Measurements from ENCODE around the gene DAND5. TPM values are rescaled to one million over a fixed set of nuclear protein-coding genes. Genes with fewer than 3 reads are reported as not detected.
"Not testable (repeated sequence)": the region's sequence is repeated elsewhere in the genome, so short reads cannot be mapped to it uniquely, and the experiment has no call there.

The DAND5 gene
- polyA plus RNA-seq, 3 donors = 0.11 to 0.15 TPM; not detected in 1

DNA sequence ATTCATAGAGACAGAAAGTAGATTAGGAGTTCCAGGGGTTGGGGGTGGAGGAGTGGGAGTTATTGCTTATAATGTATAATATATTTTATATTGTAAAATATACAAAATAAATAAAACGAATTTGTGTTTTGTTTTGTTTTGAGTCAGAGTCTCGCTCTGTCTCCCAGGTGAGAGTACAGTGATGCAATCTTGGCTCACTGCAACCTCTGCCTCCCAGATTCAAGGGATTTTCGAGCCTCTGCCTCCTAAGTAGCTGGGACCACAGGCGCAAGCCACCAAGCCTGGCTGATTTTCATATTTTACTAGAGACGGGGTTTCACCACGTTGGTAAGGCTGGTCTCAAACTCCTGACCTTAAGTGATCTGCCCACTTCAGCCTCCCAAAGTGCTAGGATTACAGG, 9.9 kb upstream of the DAND5 start:
- DNase-seq (ENCODE audit: low read depth in 3 of 3, low spot score in 2 of 3) = no peak

DNA sequence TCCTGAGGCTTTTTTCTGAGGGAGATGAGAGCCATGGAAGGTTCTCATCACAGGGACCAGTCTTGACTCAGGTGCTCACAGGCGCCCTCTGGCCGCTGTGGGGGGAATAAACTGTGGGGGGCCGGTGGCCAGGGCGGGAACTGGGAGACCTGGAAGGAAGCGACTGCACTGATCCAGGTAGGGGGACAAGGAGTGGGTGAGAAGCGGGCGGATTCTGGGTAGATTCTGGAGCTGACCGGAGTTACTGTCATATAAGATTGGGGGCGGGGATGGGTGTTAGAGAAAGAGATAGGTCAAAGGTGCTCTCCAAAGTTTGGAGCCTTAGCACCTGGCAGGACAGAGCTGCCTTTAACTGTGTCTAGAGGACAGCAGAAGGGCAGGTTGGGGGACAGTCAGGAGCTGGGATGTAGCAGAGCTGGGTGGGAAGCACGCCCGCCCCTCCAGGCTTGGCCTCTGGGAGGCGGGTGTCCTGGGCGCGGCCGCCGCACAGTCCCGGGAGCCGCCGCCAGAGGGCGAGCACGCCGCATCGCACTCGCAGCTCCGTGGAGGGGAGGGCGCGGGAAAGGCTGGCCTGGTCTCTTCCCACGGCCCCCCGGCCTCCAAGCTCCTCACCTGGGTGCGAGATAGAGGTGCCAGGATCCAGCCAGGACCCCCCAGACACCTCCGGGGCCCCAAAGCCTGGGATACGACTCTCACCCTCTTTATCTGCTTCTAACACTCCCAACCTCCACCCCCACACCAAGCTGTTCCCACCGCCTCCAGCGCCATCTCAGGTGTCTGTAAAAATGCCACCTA, 4.2 kb upstream of the DAND5 start:
- DNase-seq (ENCODE audit: low read depth in 3 of 3, low spot score in 2 of 3) = peak in 1 of 3 donors; percentile 51

DNA sequence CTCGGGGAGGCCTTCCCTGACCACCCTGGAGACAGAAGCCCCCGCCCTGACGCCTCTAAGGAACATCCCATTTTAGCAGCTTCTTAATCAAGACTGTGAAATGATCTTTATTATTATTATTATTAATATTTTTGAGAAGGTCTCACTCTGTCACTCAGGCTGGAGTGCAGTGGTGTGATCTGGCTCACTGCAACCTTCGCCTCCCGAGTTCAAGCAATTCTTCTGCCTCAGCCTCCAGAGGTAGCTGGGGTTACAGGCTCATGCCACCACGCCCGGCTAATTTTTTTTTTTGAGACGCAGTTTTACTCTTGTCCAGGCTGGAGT, 3.6 kb upstream of the DAND5 start:
- DNase-seq (ENCODE audit: low read depth in 3 of 3, low spot score in 2 of 3) = no peak

DNA sequence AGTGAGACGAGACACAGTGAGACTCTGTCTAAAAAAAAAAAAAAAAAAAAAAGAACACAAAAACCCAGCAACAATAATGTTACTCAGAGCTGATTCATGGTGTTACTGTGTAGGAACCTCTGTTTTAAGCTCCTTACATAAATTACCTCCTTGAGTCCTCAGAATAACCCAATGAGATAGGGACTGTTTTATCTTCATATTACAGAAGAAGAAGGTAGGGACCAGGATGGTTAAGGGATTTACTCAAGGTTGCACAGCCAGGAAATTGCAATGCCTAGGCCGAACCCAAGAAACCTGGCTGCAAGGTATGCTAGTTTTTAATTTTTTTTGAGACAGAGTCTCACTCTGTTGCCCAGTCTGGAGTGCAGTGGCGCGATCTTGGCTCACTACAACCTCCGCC, 1.5 kb upstream of the DAND5 start:
- DNase-seq (ENCODE audit: low read depth in 3 of 3, low spot score in 2 of 3) = no peak

DNA sequence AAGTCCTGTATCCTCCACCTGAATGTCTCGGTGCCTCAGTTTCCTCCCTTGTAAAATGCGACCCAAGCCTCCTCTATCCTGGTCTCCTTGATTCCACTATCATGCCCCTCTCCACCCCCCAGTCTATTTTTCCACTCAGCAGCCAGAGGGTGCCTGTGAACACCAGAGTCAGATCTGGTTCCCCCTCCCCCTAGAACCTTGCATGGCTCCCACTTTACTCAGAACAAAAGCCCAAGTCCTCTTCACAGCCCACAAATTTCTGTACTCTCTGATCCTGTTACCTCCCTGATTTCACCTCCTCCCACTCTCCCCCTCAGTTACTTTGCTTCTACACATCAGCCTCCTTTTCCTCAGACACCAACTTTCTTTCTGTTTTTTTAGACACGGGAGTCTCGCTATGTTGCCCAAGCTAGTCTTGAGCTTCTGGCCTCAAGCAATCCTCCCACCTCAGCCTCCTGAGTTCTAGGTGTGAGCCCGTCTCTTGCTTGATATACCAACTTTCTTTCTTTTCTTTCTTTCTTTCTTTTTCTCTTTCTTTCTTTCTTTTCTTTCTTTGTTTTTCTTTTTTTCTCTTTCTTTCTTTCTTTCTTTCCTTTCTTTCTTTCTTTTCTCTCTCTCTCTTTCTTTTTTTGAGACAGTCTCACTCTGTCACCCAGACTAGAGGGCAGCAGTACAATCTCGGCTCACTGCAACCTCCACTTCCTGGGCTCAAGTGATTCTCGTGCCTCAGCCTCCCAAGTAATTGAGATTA, 869 bp downstream of the DAND5 start:
- no peak for DNase-seq (ENCODE audit: low read depth in 3 of 3, low spot score in 2 of 3)

DNA sequence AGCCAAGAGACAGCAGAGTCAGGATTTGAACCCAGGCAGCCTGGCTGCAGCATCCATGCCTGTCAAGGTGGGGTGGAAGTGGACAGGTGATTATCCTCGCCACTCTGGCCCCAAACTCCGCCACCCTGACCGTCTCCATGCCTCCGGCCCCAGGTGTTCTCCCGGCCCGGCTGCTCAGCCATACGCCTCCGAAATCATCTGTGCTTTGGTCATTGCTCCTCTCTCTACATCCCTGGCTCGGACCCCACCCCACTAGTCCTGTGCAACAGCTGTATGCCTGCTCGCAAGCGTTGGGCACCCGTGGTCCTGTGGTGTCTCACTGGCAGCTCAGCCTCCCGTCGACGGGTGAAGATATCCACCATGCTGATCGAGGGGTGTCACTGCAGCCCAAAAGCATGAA, 3.9 kb downstream of the DAND5 start:
- DNase-seq (ENCODE audit: low read depth in 3 of 3, low spot score in 2 of 3) = no peak

DNA sequence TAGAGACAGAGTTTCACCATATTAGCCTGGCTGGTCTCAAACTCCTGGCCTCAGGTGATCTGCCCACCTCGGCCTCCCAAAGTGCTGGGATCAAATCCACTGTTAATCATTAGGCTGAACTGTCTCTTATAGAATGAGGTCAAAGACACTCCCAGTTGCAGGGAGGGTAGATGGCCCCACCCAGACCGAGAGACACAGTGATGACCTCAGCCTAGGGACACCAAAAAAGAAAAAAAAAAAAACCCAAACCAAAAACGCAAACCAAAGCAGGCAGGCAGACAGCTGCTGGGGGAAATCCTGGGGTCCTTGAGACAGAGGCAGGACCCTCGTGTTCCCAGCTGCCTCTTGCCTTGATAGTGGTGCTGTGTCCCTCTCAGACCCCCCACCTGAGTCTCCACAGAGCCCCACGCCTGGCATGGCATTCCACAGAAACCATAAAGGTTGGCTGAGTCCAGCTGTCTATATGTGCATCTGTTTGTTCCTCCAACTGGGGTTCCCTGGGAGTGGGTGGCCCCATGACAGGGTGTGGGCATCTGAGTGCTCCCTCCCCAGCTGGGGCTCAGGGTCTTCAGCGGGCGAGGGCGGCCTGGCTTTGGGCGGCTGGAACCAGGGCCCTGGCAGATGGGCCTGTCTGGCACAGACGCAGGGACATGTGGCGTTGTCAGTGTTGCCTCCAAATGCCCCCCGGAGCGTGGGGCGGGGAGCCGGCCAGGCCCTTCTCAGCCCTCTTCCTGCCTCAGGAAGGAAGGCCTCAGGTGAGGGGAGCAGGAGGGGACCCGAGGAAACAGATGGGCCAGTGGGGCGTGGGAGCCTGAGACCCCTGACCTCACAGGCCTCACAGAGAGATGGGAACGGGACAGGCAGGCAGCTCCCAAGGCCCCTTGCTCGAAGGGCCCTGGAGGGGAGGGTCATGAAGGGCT, 5.2 kb downstream of the DAND5 start:
- DNase-seq (ENCODE audit: low read depth in 3 of 3, low spot score in 2 of 3) = no peak

DNA sequence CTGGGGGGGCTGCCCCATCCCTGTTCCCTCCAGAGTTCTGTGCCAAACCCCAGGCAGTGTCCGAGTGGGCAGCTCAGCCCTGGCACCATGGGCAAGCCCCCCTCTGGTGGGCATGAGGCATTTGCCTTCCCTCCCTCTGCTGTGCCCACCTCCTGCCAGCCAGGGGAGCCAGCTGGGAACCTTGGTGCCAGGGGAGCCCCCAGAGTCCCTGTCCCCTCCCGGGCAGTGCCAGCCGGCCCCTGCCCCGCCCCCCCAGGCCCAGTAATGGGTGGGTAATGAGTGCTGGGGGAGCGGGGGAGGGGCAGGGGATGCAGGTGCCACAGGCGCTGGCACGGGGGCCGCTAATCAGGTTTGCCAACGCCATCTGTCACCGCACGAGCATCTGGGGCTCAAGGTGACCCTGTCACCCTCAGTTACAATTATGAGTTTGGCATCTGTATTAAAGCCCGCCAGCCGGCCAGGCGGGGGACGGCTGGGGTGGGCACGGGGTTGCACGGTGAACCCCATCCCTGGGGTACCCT, 5.9 kb downstream of the DAND5 start:
- no peak for DNase-seq (ENCODE audit: low read depth in 3 of 3, low spot score in 2 of 3)

DNA sequence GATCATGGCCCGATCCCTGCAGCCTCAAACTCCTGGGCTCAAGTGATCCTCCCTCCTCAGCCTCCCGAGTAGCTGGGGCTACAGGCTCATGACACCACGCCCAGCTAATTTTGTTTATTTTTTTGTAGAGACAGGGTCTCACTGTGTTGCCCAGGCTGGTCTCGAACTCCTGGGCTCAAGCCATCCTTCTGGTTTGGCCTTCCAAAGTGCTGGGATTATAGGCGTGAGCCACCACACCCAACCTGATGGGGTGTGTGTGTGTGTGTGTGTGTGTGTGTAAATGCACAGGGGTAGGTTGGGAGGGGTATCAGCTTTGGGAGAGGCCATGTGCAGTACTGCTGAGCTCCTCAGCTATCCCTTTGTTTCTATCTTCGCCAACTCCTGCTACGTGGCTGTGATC, 6.7 kb downstream of the DAND5 start:
- not testable (repeated sequence) for DNase-seq (ENCODE audit: low read depth in 3 of 3, low spot score in 2 of 3)

DNA sequence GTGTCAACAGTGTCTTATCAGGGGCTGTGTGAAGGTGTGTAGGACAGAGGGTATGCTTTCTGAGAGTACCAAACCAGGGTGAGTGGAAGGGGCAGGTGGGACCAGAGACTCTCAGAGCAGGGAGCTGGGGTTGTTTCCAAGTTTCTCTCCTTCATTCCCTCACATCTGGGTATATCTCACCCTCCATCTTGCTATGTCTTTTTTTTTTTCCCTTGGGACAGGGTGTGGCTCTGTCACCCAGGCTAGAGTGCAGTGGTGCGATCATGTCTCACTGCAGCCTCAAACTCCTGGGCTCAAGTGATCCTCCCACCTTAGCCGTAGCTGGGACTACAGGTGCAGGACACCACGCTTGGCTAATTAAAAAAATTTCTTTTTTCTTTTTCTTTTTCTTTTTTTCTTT, 10.6 kb downstream of the DAND5 start:
- no peak for DNase-seq (ENCODE audit: low read depth in 3 of 3, low spot score in 2 of 3)

DNA sequence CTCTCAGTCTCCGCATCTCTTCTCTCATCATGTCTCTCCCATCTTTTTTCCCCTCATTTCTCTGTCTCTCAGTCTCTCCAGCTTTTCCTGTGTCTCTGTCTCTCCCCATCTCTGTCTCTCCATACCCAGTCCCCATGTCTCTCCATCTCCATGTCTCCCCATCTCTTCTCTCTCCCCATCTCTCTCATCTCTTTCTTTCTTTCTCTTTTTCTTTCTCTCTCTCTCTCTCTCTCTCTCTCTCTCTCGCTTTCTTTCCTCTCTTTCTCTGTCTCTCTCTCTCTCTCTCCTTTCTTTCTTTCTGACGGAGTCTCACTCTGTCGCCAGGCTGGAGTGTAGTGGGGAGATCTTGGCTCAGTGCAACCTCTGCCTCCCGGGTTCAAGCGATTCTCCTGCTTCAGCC, 13.3 kb downstream of the DAND5 start:
- DNase-seq (ENCODE audit: low read depth in 3 of 3, low spot score in 2 of 3) = no peak

DNA sequence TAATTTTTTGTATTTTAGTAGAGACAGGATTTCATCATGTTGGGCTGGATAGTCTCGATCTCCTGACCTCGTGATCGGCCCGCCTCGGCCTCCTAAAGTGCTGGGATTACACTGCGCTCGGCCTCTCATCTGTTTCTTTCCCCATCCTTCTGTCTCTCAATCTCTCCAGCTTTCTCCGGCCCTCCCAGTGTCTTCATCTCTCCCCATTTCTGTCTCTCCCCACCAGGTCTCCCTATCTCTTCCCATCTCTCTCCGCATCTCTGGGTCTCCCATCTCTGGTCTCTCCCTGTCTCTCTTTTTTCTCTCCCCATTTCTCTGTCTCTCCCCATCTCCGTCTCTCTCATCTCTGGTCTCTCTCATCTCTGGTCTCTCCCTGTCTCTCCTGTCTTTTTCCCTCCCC, 13.7 kb downstream of the DAND5 start:
- no peak for DNase-seq (ENCODE audit: low read depth in 3 of 3, low spot score in 2 of 3)

DNA sequence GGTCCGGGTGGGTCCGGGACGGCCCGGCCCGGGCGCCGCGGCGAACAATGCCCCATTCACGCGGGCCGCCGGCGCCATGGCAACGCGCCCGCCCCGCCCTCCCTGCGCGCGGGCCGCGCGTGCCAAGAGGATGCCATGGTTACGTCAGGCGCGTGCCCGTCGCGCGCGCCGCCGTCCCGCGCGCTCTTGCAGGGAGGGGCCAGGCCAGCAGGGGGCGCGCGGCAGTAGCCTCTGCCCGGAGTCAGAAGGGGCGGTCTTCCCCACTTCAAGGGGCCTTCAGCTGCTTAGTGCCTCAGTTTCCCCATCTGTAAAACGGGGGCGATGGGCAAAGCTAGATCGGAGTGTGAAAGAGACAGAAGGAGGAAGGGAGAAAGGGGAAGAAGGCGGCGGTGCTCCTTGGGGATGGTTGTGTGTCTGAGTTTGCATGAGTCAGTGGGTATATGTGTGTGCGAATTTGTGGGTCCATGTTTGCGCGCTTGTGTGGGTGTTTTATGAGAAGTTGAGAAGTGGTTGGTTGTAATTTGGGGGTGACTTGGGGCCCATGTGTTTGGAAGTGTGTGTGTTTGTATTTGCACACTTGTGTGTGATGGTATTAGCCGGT, 14.3 kb downstream of the DAND5 start:
- no peak for DNase-seq (ENCODE audit: low read depth in 3 of 3, low spot score in 2 of 3)

DNA sequence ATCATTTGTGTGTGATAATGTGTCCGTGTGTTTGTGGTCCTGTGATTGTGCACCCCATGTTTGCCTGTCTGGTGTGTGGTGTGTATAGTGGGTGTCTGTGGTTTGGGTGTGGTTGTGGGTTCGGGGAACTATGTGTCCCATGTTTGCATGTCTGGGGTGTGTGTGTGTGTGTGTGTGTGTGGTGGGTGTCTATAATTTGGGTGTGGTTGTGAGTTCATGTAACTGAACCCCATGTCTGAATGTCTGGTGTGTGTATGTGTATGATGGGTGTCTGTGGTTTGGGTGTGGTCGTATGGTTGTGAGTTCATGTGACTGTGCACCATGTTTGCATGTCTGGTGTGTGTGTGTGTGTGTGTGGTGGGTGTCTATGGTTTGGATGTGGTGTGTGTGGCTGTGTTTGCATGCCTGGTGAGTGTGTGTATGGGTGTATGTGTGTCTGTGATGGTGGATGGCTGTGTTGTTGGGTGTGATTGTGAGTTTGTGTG, 14.8 kb downstream of the DAND5 start:
- DNase-seq (ENCODE audit: low read depth in 3 of 3, low spot score in 2 of 3) = no peak

DNA sequence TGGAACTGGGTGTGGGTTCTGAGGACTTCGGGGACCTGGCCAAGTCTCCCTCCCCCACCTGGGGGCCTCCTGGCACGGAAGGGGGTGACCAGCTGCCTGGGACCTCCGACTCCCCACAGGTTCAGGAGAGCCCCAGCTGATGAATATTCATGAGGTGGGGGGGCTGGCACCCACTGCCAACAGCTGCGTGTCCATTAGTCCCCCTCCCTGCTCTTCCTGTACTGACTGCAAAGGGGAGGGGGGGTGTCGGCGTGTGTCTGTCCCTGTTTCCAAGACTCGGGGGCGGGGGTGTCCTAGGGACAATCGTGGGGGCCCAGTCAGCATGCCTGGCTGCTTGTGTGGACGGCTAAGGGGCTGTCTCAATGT, 15.3 kb downstream of the DAND5 start:
- DNase-seq (ENCODE audit: low read depth in 3 of 3, low spot score in 2 of 3) = no peak

DNA sequence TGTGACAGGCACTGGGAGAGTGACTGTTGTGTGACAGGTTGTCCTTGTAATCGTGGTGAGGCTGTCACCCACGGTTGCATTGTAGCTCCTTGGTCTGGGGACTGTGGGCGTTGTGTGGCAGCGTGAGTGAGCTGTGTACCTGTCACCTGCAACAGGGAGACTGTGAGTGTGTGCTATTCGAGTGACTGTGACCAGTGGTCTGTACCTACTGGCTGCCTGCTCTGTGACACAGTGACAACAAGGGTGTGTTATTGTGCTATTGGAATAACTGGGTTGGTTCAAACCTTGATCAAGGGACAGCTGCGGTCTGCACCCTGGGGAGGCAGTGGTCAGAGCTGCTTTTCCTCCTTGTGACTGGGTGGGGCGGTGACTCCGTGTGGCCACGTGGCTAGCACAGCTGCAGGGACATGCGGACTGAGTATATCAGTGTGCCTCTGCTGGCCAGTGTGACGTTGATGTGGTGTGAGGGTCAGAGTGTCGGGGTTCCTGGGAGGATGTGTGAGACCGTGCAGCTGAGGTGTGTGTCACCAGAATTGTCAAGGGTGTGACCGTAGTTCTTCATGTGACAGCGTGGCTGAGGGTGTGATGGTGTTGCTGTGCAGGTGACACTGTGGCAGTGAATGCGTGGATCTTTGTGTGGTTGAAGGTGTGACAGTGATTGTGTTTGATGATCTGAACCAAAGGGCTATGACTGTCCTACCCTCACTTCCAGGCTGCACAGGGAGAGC, 15.8 kb downstream of the DAND5 start:
- DNase-seq (ENCODE audit: low read depth in 3 of 3, low spot score in 2 of 3) = no peak

DNA sequence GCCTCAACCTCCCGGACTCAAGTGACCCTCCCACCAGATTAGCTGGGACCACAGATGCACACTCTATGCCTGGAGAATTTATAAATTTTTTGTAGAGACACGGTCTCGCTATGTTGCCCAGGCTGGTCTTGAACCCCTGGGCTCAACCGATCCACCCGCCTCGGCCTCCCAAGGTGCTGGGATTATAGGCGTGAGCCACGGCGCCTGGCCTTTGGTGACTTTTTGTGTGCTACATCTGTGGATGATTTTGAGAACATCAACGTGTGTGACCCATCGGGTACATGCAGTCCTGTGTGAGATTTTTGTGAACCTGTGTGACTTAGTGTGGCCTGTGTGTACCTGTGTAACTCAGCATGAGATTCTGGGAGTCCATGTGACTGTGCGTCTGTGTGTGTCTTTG, 17.4 kb downstream of the DAND5 start:
- no peak for DNase-seq (ENCODE audit: low read depth in 3 of 3, low spot score in 2 of 3)

DNA sequence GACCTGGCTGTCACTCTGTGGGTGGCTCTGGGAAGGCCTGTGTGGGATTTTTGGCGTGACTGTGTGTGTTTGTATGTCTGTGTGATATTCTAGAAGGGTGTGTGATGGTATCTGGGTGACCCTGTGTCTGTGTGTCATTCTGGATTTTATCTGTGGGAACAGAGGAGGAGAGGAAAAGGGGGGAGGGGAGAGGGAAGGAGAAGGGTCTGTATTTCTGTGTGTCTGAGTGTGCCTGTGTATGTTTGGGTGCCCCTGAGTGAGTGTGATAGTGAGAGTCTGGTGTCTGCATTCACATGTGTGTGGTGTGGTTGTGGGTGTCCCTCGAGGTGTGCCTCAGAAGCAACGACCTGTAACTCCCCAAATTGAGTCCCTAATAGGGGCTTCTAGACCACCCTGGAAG, 17.8 kb downstream of the DAND5 start:
- DNase-seq (ENCODE audit: low read depth in 3 of 3, low spot score in 2 of 3) = no peak

DNA sequence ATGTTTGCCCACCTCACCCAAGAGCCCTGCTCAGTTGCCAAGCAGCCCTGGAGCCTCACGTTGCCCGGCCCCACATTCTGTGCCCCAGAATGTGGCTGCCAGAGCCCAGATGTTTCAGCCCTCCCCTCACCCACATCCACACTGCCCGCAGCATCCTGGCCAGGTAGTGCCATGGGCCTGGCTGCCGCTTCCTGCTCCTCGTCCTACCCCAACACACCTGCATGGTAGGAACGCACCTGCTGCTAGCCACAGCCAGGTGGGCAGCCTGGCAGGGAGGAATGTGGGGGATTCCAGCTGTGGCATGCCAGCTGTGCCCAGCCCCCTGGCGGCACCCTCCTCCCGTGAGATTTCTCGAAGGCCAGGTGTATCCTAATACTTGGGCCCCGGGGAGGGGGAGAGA, 18.4 kb downstream of the DAND5 start:
- DNase-seq (ENCODE audit: low read depth in 3 of 3, low spot score in 2 of 3) = no peak

DNA sequence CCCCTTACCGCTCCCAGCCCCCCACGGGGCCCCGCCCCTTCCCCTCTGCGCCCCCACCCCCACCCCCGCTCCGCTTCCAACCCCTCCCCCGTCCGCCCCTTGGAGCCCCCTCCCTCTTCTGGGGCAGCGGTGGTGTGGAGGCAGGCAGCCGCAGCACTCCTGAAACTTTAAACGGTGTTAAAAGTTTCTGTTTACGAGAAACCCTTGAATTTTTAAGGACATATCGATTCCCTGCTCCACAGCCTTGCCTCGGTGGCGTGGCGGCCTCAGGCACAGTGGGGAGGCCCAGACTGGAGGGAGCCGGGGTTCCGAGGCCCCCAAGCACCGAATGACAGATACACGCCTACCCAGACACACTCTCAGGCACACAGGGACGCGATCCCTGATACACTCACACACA, 21.1 kb downstream of the DAND5 start:
- DNase-seq (ENCODE audit: low read depth in 3 of 3, low spot score in 2 of 3) = no peak

Measured in right renal cortex interstitium (tissue), 3 donors.